Astrocyte (in vitro differentiated cells and primary cell): Measurements from ENCODE around the gene PTPN13.

Experiments
- CTCF ChIP-seq: IDR thresholded peaks from 2 replicates; pipeline ENCODE4 v1.5.1; 2011; ENCODE audit warnings: low read depth, mild to moderate bottlenecking, inconsistent platforms, low read length, moderate library complexity; ENCODE audit not compliant: insufficient read depth
- EZH2 ChIP-seq: IDR thresholded peaks from 2 replicates; pipeline ENCODE4 v1.6.1; 2012; ENCODE audit warnings: mild to moderate bottlenecking, low read length, inconsistent platforms; ENCODE audit not compliant: insufficient read depth

- no peak for TF ChIP-seq CTCF
- no peak for TF ChIP-seq EZH2
These were observed 35.3 kb upstream of the PTPN13 start for GRCh38 chr4:86558797-86559196.
